ENCODE results near the gene RNF128. TPM values are rescaled to one million over a fixed set of nuclear protein-coding genes. Genes with fewer than 3 reads are reported as not detected.

Gene RNF128
- total RNA-seq, 2 donors from 2014 or later = 28.0 to 41.5 TPM

- no peak for TF ChIP-seq CTCF (IDR thresholded peaks at IDR 0.05)
- Histone ChIP-seq H3K36me3 (no peaks in the 10 kb centered on the region), H3K27ac (no peak overlapping the region), H3K27me3 (no peaks in the 10 kb centered on the region), H3K9me3 (no peaks in the 10 kb centered on the region), H3K4me3 (no peak overlapping the region), H3K4me1 (no peaks in the 10 kb centered on the region), H3K9ac (ENCODE audit: low read depth in 2 of 2, low read length in 2 of 2) (no peak overlapping the region)
- no peak for DNase-seq
- intact Hi-C loops (cut with DNase I) = no loop called here
Observed at GRCh38 chrX:106698693-106699092, 27.8 kb upstream of the RNF128 start.

GRCh38 chrX:106702636-106703035, 23.9 kb upstream of the RNF128 start:
- no peak overlapping the region for H3K9ac ChIP-seq (ENCODE audit: low read depth in 2 of 2, low read length in 2 of 2)
- H3K27ac ChIP-seq = no peak overlapping the region
- H3K27me3 ChIP-seq = no peaks in the 10 kb centered on the region
- DNase-seq = no peak
- H3K4me3 ChIP-seq = no peak overlapping the region
- H3K4me1 ChIP-seq = no peaks in the 10 kb centered on the region
- H3K9me3 ChIP-seq = no peaks in the 10 kb centered on the region
- no peak for TF ChIP-seq CTCF (IDR thresholded peaks at IDR 0.05)
- intact Hi-C loops (cut with DNase I) = no loop called here
- H3K36me3 ChIP-seq = no peaks in the 10 kb centered on the region

- H3K9ac ChIP-seq (ENCODE audit: low read depth in 2 of 2, low read length in 2 of 2) = no peak overlapping the region
- TF ChIP-seq CTCF (IDR thresholded peaks at IDR 0.05) = no peak
- no peaks in the 10 kb centered on the region for H3K36me3 ChIP-seq
- H3K4me3 ChIP-seq = no peak overlapping the region
- no peaks in the 10 kb centered on the region for H3K9me3 ChIP-seq
- H3K27ac ChIP-seq = no peak overlapping the region
- H3K4me1 ChIP-seq = no peaks in the 10 kb centered on the region
- intact Hi-C loops (cut with DNase I) = no loop called here
- no peak for DNase-seq
- H3K27me3 ChIP-seq = no peaks in the 10 kb centered on the region
Observed at GRCh38 chrX:106706466-106706865, 20.0 kb upstream of the RNF128 start.

- Histone ChIP-seq H3K9me3 (no peaks in the 10 kb centered on the region), H3K27me3 (no peaks in the 10 kb centered on the region), H3K36me3 (no peaks in the 10 kb centered on the region), H3K9ac (ENCODE audit: low read depth in 2 of 2, low read length in 2 of 2) (no peak overlapping the region), H3K4me1 (no peaks in the 10 kb centered on the region), H3K4me3 (no peak overlapping the region), H3K27ac (no peak overlapping the region)
- no peak for TF ChIP-seq CTCF (IDR thresholded peaks at IDR 0.05)
- no peak for DNase-seq
- intact Hi-C loops (cut with DNase I) = no loop called here
Observed at GRCh38 chrX:106707771-106708454, 18.6 kb upstream of the RNF128 start.

- Histone ChIP-seq H3K27ac (no peak overlapping the region), H3K9ac (ENCODE audit: low read depth in 2 of 2, low read length in 2 of 2) (no peak overlapping the region), H3K27me3 (no peaks in the 10 kb centered on the region), H3K9me3 (no peaks in the 10 kb centered on the region), H3K4me1 (no peaks in the 10 kb centered on the region), H3K36me3 (no peaks in the 10 kb centered on the region), H3K4me3 (no peak overlapping the region)
- DNase-seq = no peak
- intact Hi-C loops (cut with DNase I) = no loop called here
- no peak for TF ChIP-seq CTCF (IDR thresholded peaks at IDR 0.05)
Observed at GRCh38 chrX:106710771-106711170, 15.7 kb upstream of the RNF128 start.
